ENCODE measurements around the gene SMIM22.
"Not testable (repeated sequence)": the region's sequence is repeated elsewhere in the genome, so short reads cannot be mapped to it uniquely, and the experiment has no call there.

Gene SMIM22

DNA sequence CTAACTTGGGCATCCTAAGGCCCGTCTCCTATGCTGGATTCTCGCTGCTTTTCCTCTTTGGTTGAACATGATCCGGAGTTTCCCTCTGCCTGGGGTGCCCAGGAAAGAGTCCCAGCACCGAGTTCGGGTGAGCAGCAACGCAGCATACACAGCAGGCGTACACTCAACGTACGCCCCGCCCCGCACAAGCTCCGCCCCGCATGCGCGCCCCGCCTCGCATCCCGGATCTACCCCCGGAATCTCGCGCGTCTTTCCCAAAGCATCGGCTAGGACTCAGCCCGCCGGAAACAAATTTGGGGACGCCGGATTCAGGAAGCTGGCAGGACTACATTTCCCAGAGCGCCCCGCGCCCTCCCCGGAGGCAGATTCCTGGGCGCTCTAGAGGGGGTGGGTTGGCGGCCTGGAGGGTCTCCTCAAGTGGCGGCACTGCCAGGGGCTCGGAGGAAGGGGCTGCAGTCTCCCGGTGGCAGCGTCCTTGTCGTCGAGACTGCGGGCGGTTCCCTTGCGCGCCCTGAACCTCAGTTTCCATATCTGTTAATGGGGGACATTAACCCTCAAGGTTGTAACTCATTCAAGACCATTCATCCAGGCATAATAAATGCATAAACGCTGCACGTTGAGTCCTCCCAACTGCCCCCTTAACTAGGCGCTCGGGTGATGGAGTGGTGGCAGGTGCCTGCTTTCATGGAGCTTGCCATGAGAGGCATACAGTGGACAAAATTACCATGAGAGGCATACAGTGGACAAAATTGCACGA, 26.4 kb upstream of the SMIM22 start:
- DNase-seq (ENCODE audit: low read depth, low spot score): peak; percentile 84

DNA sequence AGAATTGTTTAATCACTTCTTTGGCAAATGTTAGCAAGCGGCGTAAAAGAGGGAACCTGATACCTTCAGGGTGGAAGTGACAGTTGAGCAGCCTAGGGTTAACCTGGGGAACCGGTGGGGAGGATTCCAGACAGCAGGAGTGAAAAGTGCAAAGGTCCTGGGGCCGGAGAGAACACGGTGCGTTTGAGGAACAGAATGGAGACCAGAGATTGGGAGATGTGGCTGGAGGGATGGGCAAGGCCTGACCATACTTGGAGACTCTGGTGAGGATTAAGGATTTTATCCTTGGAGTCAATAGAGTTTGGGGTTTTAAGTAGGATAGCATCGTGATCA, 25.9 kb upstream of the SMIM22 start:
- no peak for DNase-seq (ENCODE audit: low read depth, low spot score)

DNA sequence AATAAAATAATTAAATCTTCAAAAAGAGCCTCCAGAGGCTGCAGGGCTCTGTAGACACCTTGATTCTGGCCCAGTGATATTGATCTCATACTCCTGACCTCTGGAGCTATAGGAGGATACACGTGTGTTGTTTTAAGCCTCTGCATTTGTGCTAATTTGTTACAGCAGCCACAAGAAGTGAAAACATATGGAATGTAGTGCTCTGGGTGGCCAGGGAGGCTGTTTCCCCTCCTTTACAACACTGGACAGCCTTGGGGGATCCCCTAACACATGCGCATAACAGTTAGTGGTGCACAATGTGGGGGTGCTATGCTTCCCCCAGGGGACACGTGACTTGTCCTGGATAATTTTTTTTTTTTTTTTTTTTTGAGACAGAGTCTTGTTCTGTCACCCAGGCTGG, 23.5 kb upstream of the SMIM22 start:
- DNase-seq (ENCODE audit: low read depth, low spot score): no peak

DNA sequence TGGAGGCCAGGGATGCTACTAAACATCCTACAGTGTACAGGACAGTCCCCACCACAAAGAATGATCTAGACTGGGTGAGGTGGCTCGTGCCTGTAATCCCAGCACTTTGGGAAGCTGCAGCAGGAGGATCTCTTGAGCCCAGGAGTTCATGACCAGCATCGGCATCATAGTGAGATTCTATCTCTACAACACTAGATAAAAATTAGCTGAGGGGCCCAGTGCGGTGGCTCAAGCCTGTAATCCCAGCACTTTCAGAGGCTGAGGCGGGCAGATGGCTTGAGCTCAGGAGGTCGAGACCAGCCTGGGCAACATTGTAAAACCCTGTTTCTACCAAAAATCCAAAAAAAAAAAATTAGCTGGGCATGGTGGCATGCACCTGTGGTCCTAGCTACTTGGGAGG, 22.8 kb upstream of the SMIM22 start:
- DNase-seq (ENCODE audit: low read depth, low spot score): no peak

DNA sequence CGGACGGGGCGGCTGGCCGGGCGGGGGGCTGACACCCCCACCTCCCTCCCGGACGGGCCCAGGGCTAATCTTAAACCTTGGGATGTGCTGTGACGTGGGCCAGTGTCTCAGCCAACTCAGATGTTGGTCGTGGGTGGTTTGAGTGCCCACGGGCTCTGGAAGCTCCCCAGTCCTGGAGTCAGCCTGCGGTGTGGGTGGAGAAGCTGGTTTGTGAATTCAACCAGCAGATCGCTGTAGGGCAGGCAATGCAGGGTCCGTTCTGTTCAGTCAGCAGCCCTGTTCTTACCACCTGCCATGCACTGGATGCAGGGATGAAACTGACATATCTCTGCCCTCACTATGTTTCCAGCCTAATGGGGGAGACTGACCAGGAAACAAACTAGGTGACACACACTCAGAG, 20.2 kb upstream of the SMIM22 start:
- no peak for DNase-seq (ENCODE audit: low read depth, low spot score)

DNA sequence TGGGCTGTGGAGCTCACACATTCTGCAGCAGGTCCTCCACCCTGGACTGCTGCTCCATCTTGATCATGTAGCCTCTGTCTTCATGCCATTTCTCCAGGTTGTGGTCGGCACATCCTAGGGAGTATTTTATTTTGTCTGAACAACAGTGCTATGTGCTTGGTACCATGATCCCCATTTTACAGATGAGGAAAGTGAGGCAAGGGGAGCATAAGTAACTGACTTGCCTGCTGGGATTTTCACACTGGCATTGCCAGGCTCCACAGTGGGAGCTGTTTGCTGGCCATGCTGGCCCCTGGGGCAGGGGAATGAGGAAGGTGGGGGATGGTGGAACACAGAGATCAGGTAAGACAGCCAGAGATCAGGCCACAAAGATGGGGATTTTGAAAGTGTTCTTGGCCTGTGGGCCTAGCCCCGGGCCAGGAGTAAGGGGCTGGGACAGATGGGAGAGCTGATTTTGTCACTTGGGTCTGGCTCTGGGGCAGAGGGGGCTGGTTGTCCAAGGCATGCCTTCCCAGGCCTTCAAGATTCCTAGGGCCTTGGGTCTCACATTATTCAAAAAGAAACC, 18.9 kb upstream of the SMIM22 start:
- DNase-seq (ENCODE audit: low read depth, low spot score): no peak

DNA sequence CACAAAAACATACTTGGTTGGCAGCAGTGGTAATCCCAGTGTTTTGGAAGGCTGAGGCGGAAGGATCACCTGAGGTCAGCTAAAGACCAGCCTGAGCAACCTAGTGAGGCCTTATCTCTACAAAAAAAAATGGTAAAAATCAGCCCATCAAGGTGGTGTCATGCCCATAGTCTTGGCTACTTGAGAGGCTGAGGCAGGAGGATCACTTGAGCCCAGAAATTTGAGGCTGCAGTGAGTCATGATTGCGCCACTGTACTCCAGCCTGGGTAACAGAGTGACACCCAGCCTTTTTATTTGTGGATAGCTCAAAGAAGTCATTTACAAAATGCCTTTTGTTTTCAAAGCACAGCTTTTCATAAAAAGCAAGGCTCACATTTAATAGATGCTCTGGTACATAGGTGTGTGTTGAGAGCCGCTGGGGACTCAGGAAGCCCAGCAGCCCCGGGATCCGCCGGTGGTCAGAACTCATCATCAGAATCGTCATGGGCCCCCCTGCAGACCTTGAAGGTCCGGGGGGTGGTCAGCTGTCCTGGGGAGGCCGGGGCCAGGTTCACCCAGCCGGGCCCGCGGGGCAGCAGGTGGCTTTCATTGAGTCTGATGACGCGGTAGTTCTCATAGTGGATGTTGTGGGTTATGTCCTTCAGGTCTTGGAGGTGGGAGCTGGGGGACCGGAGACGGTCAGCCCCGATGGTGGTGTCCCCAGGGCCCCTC, 17.7 kb upstream of the SMIM22 start:
- no peak for DNase-seq (ENCODE audit: low read depth, low spot score)

DNA sequence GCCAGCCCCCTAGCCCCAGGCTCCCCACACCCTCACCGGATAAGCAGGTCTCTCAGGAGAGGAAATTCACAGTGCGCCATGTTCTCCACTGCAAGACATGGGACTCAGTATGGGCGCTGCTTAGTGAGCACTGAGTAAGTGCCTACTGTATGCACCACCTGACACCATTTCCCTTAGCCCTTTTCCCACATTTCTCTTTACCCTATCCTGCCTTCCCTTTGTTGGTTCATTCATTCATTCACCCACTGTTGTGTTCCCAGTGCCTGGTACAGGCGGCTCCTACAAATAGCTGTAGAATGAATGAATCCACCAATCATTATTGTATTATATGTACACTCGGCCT, 17.1 kb upstream of the SMIM22 start:
- no peak for DNase-seq (ENCODE audit: low read depth, low spot score)

DNA sequence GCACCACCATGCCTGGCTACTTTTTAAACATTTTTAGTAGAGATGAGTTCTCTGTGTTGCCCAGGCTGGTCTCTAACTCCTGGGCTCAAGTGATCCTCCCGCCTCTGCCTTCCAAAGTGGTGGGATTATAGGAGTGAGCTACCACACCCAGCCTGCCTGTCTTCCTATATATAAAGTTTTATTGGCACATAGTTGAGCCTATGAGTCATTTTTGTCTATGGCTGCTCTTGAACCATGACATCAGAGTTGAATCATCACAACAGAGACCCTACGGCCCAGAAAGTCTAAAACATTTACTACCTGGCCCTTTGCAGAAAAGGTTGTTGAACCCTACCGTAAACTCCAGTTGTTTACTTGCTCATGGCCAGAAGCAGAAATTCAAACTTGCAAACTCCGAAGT, 14.9 kb upstream of the SMIM22 start:
- DNase-seq (ENCODE audit: low read depth, low spot score): no peak

DNA sequence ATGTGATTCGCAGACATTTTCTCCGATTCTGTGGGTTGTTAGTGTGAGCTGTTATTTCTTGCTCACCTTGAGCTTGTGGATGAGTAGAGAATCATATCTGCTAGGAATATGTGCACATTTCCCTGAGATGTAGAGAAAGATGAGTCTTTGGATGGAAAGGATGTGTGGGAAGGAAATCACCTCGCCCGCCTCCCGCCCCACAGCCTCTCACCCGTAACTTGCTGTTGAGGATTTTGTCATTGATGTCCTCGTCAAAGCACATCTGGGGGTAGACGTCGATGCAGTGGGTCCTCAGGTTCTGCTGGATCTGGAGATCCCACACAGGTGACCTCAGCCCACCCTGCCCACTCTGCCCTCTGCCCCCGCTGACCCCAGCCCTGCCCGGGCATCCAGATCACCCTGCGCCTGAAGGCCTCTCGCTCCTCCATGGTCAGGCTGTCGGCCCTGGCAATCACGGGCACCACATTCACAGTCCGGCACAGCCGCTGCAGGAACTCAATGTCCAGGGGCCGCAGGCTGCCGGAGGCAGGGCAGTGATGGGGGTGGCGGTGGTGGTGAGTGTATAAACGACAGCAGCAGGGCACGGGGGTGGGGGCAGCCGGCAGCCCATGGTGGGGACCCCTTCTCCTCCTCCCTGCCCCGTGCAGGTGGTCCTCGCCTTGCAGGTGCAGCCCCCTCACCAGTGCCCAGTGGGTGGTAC, 11.8 kb upstream of the SMIM22 start:
- DNase-seq (ENCODE audit: low read depth, low spot score): no peak

DNA sequence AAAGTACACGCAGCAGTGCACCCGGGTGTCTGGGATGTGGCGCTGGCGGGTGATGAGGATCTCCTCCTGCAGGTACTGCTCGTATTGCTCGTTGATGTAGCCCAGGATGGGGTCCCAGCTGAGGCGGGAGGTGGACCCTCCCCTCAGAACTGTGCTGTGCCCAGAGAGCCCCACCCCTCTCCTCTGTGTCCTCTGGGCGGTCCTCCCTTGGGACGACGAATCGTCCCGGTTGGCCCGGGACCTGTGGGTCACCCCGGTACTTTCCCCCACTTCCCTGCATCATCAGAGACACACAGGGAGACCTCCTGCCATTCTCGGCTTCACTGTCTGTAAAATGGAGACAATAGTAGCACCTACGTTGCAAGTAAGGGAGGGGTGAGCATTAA, 11.2 kb upstream of the SMIM22 start:
- no peak for DNase-seq (ENCODE audit: low read depth, low spot score)

DNA sequence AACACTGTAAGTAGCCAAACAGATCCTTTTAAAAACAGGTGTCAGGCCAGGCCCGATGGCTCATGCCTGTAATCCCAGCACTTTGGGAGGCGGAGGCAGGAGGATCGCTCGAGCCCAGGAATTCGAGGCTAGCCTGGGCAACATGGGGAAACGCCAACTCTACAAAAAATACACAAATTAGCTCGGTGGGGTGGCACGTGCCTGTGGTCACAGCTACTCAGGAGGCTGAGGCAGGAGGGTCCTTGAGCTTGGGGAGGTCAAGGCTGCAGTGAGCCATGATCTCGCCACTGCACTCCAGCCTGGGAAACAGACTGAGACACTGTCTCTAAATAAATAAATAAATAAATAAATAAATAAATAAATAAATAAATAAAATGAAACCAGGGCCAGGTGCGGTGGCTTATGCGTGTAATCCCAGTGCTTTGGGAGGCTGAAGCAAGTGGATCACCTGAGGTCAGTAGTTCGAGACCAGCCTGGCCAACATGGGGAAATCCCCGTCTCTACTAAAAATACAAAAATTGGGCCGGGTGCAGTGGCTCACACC, 10.7 kb upstream of the SMIM22 start:
- DNase-seq (ENCODE audit: low read depth, low spot score): not testable (repeated sequence)

DNA sequence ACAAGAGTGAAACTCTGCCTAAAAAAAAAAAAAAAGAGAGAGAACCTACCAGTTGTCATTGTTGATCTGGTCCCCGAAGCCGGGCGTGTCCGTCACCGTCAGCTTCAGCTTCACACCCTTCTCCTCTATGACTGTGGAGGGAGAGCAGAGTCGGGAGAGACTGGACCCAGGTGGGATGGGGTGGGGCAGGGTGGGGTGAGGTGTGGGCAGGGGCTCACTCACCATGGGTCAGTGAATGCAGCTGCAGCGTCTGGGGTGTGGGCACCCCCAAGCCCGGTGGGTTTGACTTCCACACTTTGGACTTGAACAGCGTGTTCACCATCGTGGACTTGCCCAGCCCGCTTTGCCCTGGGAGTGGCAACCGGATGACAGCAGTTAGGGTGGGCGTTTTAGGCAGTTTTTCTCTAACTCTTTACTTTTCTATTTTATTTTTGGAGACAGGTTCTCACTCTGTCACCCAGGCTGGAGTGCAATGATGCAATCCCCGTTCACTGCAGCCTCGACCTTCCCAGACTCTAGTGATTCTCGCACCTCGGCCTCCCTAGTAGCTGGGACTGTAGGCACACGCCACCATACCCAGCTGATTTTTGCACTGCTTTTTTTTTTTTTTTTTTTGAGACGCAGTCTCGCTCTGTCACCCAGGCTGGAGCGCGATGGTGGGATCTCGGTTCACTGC, 9.3 kb upstream of the SMIM22 start:
- DNase-seq (ENCODE audit: low read depth, low spot score): no peak

DNA sequence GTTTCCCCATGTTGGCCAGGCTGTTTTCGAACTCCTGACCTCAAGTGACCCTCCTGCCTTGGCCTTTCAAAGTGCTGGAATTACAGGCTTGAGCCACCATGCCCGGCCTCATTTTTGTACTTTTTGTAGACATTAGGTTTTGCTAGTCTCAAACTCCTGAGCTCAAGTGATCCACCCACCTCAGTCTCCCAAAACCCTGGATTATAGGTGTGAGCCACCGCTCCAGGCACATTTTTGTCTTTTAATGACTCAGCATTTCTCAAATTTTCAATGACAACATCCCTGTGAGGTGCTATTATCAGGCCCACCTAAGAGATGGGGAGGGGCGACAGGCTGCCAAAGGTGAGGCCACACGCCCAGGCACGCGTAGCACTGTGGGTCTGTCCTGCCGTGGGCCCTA, 8.1 kb upstream of the SMIM22 start:
- no peak for DNase-seq (ENCODE audit: low read depth, low spot score)

DNA sequence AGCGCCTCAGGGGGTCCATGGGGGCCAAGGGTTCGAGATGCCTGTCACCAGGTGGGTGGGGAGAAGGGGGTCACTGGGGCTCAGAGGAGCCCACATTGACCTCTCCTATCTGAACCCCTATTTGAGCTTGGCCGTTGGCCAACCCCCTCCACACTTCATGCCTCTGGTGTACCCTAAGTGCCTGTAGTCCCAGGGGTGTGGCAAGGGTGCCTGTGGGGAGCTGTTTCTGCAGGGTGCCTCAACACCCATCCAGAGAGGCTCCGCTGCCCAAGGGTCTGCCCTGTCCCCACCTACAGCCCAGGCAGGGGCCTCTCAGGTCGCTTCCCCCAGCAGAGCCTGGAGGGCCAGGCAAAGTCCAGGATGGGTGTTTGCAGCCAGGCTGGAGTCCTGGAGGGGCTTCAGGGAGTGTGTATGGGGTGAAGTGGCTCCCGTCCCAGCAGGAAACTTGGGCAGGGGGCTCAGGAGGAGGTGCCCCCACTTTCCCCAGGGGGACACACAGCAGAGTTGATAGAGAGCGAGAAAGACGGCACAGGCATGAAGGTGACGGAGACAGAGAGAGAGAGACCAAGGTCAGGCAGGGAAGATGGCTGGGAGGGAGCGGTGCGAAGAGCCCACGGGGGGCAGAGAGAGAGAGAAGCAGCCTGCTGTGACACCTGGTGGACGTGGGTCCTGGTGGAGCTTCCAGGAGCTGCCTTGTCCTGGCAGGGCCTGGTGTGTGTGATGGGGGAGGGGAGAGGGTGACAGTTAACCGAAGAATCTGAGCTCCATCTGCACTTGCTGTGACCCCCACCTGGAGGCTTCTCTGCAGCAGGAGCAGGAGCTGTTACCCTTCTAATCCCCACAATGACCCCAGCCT, 7.3 kb upstream of the SMIM22 start, which contains the start of gene SEPTIN12:
Gene SEPTIN12 (minus strand): TSS at position 719 of the 856 bp plus-strand sequence. CDS start 700 bp downstream, at position 19.
- DNase-seq (ENCODE audit: low read depth, low spot score): no peak

DNA sequence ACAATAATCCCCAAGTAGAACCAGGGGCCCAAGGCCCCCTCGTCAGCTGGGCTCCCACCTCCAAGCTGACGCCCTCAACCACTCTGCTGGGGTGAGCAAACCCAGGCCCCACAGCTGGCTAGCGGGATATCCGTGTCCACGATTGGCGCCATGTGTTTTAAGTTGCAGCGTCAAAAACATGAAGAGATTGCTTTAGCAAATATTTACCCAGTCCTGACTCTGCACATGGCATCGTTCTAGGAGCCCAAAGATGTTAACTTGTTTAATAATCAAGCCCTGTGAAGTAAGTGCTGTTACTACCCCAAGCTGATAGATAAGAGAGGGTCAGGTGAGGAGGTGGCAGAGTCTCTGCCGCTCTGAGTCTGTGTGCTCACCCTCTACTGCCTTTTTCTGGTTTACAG, 6.7 kb upstream of the SMIM22 start:
- DNase-seq (ENCODE audit: low read depth, low spot score): no peak

DNA sequence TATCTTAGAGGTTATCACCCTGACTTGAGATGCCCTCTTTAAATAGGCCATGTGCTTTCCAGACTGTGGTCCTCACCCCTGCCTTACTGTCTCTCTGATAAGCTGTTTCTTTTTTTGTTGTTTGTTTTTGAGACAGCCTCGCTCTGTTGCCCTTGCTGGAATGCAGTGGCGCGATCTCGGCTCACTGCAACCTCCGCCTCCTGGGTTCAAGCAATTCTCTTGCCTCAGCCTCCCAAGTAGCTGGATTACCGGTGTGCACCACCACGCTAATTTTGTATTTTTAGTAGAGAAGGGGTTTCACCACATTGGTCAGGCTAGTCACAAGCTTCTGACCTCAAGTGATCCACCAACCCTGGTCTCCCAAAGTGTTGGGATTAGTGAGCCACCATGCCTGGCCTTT, 6.3 kb upstream of the SMIM22 start:
- no peak for DNase-seq (ENCODE audit: low read depth, low spot score)

DNA sequence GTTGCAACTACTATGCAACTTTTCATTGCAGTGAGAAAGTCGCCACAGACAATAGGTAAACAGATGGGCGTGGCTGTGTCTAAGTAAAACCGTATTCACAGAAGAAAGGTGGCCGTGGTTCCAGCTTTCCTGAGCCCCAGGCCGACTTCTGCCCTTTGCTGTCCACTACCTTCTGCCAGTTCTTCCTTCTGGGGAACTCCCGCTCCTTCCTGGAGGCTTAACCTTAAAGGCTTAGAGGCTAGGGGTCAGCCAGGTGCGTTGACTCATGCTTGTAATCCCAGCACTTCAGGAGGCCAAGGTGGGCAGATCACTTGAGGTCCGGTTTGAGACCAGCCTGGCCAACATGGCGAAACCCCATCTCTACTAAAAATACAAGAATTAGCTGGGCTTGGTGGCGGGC, 4.9 kb upstream of the SMIM22 start:
- DNase-seq (ENCODE audit: low read depth, low spot score): no peak

DNA sequence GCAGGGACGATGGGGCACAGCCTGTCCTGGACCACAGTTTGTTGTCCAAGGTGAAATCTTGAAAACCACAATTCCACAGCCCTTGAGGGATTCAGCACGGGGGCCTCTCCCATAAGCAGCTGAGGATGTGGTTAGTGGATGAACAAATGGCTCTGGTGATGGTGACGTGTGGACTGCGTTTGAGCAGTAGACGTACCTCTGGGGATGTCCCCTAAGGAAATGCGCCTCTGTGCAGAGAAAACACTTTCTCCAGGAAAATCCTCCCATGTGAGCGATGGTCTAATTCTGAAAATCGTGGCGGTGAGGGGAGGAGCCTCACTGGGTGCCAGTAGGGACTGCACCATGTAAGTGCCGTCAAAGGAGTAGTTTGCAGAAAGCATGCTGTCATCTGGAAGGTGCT, 4.3 kb upstream of the SMIM22 start:
- DNase-seq (ENCODE audit: low read depth, low spot score): no peak

DNA sequence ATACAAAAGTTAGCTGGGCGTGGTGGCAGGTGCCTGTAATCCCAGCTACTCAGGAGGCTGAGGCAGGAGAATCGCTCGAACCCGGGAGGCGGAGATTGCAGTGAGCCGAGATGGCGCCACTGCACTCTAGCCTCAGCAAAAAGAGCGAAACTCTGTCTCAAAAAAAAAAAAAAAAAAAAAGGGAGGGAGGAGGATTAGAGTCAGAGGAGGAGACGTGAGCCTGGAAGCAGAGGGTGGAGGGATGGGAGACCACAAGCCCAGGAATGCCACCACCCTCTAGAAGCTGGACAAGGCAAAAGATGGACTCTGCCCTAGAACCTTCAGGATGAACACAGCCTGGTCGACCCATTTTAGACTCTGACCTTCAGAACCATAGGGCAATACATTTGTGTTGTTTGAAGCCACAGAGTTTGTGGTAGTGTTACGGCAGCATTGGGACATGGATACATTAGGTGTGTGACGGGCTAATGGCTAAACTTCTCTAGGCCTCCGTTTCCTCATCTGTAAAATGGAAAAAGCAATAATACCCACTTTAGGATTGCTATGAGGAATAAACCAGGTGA, 2.1 kb upstream of the SMIM22 start:
- no peak for DNase-seq (ENCODE audit: low read depth, low spot score)
